AML-193 (cell line): Measurements from ENCODE around the gene HOXB2.
"Not testable (repeated sequence)": the region's sequence is repeated elsewhere in the genome, so short reads cannot be mapped to it uniquely, and the experiment has no call there.

Experiments
- DNase-seq, 2 experiments: peaks; one replicate each; lab custom pipeline; 2025; lab: John Stamatoyannopoulos, UW

HOXB2 gene

DNA sequence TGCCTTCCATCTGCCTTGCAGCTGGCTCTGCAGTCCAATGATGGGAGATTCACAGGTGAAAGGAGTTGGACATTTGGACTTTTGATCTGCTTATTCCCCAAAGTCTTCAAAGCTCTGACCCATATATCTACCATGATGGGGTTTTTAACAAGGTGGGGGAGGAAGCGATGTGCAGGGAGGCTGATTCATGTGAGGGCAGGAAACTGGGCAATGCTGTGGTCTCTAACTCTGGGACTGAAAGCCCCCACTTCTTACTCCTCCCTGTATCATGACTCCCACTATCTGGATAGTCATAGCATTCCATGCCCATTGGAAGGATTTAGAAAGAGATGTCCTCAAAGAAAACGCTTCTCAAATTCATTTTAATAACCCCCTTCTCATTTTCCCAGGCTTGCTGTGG, 30.4 kb downstream of the HOXB2 start:
- DNase-seq = no peak

DNA sequence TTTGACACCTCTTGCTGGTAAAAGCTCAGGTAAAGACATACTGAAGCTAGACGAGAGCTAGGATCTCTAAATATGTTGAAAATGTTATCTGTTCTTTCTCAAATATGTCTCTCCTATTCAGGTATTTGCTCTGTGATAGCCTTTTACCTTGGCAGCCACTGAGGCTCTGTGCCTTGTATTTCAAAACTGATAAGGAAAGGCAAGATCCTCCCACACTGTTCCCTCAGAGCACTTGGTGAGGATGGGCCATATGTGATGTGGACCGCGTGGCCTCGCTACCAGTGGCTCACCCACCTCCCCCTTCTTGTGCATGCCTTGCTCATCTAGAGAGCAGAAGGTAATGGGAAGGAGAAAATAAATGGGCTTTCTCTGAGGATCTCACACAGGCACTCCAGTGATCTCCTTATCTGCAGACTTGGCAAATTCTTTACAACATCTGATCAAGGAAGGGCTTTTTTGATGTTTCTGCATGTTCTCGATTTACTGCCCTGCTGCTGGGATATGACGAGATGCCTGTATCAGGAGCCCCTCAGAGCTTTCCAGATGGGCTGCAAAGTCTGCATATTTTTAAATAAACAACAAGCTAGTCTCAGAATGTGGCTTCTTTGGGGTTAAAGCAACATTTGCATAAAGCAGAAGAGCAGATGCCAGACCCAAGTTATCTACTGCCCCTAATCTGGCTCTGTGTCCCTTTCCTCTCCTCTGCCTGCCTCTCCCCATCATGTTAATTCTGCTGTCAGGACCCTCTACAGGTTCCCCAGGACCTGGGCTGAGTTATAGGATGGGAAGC, 31.0 kb downstream of the HOXB2 start:
- DNase-seq = no peak

DNA sequence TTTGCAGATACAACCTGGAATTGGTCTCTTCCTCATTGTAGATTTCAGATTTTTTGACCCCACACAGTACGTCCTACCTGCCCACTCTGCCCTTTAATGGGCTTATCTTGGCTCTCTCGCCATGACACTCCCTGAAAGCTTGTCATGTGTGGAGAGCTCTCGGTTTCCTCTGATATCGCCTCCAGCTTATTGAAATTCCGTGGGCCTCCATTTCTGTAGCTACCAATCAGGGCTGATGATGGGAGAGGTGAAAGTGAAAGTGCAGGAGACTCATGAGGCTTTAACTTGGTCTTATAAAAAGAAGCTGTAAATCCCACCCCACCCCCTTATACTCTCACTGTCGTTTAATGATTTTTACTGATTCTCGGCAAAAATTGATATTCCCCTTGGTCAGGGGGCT, 31.8 kb downstream of the HOXB2 start:
- DNase-seq = no peak

DNA sequence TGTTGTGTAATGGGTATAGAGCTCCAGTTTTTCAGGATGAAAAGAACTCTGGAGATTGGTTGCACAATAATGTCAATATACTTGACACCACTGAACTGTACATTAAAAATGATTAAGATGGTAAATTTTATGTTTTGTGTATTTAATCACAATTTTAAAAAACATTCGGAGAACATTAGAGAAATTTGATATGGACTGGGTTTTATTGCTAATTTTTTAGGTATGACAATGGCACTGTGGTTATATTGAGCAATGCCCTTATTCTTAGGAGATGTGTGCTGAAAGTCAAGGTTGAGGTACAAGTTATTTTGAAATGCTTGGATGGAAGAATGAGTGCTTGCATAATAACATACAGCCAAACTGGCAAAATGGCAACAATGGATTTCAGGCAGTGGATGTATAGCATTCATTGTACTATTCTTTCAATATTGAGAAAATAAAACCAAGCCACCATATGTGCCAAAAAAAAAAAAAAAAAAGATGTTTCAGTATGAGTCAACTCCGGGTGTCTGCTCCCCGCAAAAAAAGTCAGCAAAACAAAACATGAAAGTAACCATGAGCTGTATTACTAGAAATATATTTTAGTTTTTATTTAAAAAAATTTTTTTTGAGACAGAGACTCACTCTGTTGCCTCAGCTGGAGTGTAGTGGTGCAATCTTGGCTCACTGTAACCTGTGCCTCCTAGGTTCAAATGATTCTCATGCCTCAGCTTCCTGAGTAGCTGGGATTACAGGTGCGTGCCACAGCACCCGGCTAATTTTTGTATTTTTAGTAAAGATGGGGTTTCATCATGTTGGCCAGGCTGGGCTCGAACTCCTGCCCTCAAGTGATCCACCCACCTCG, 33.9 kb downstream of the HOXB2 start:
- peak; percentile 75 for DNase-seq

DNA sequence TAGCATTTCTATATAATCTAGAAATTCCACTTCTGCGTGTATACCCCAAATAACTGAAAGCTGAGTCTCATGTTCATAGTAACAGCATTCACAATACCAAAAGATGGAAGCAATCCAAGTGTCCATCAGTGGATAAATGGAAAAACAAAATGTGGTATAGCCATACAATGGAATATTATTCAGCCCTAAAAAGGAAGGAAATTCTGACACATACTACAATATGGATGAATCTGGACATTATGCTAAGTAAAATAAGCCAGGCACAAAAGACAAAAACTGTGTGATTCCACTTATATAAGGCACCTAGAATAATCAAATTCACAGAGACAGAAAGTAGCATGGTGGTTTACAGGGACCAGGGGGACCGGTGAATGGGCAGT, 34.5 kb downstream of the HOXB2 start:
- DNase-seq = no peak

DNA sequence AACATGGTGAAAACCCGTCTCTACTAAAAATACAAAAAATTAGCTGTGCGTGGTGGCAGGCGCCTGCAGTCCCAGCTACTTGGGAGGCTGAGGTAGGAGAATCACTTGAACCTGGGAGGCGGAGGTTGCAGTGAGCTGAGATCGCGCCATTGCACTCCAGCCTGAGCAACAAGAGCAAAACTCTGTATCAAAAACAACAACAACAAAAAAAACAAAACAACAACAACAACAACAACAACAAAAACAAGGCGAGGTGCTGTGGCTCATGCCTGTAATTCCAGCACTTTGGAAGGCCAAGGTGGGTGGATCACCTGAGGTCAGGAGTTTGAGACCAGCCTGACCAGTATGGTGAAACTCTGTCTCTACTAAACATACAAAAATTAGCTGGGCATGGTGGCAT, 35.2 kb downstream of the HOXB2 start:
- not testable (repeated sequence) for DNase-seq

DNA sequence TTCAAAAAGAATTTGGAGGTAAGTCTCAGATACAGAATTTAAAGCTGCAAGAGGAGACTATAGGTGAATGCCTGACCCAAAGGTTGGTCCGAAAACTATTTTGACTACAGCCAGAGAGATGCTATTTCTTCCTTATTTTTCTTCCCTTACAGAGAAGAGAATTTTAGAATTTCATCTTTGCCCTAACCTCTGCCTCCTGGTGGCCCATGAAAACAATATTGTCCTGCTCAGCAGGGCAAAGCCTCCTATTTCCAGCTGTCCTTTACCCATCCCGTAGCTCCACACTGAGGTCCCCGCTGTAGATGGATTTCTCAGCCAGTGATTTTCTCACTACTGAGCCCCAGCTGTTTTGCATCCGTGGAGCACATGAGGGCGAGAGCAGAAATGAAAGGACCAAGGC, 38.7 kb downstream of the HOXB2 start:
- DNase-seq = no peak

DNA sequence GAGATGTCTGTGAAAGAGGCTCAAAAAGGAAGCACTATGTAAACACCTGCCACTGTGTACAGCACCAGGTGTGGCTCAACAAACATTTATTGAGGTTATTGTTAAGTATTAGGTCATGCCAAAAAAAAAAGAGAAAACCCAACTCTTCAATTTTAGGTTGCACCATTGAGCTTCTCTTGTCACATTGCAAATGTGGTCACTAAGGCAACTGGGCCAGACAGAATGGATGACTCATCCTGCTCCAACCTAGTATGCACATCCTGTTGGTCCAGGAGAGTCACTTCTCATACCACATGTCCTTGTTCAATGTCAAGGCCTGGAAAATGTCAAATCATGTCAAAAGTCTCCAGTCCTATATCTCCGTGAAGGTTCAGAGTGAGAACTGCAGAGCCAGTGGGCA, 39.1 kb downstream of the HOXB2 start:
- peak; percentile 69 to 76 for DNase-seq

DNA sequence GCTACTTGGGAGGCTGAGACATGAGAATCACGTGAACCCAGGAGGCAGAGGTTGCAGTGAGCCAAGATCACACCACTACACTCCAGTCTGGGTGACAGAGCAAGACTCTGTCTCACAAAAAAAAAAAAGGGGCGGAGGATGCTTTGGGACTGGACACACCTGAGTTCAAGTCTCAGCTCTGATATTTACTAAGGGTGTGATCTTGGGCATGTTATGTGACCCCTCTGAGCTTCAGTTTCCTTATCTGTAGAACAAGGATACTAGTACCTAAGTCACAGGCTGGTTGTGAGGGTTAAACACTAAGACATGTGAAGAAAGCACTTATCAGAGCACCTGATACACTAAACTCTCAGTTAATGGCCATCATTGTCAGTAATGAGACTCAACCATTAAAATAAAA, 40.0 kb downstream of the HOXB2 start:
- DNase-seq = no peak

DNA sequence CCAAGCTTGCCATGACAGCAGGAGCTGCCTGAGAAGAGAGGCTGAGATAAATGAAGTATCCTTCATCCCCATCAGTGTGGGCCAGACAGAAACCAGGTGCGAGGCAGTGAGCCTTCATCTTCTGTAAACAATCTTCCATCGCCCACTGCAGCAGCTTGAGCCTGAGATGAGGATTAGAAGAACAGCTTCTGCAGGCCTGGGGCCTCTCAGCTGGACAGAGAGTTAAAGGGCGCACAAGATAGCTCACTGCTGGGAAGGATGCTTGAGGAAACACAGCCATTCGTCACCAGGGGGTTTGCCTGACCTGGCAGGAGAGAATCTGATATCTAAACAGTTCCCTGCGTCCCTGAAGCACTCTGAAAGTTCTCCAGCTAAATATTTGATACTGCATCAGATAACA, 41.2 kb downstream of the HOXB2 start:
- DNase-seq = no peak

DNA sequence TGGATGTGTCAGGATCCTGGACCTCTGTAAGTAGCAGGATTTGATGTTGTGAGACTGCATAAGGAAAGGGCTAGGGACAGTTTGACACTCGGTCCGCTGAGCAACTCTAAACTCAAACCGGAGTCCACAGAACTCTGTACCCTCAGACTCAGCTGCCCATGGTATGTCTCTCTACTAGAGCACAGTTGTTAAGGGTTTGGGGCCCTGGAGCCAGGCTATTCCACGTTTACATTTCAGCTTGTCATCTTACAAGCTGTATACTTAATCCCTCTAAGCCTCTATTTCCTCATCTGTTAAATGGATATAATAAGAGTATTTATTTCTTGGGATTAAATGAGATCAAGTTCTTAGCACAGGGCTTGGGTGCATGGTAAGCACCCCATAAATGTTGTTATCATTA, 42.0 kb downstream of the HOXB2 start:
- DNase-seq = no peak

DNA sequence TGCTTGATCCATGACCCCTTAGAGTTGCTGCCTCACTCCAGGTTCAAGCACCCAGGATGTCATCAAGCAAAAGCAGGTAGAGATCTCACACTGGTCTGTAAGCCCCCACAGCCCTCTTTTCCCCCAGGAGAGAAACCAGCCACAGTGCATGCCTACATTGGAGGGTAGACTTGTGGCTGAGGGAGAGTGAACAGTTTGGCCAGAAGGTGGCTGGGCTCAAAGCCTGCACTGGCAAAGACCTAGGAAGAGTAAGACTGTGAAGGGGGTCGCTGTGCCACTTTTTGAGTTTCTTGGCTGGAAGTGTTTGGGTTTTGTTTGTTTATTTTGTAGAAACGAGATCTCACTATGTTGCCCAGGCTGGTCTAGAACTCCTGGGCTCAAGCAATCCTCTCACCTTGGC, 42.6 kb downstream of the HOXB2 start:
- DNase-seq = no peak

DNA sequence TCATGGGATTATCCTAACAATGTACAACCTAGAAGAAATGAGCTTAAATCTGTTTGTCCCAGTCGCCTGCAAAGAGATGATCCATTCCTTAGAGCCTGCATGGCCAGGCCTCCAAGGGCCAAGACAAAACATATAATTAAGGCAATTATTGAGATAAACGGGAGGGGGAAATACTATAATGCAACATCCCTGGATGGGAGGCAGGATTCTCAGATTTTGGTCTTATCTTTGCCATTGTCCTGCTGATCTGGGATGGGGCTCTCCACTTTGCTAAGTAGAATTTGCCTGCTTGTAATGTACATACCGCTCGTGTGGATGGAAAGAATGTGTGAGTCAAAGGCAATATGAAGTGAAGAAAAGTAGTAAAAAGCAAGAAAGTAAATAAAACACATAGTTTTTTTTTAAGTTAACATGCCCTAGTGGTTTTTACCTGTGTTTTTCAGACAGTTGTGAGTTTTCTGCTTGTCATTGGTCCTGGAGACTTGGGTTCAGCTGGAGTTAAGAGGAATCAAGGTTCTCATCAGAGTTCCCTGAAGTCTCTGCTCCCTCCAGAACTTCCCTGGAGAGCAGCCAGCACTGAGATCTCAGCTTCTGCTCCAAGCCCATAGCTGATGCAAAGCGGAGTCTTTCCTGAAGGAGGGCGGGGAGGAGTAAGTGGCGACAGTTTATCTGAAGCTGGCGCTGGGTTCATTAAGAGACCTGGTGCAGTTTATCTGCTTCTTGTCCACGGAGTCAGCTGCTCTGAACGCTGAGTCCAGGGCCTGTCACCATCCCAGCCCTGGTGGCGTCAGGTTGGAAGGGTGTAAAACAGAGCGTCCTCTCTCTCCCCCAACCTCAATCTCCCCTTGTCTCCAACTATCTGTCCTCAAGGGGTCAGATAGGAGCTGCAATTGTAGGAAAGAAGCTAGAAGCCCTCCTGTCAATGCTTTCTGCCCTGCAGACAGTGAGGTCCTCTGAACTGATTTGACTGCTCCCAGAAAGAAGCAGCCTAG, 44.2 kb downstream of the HOXB2 start:
- DNase-seq = no peak

DNA sequence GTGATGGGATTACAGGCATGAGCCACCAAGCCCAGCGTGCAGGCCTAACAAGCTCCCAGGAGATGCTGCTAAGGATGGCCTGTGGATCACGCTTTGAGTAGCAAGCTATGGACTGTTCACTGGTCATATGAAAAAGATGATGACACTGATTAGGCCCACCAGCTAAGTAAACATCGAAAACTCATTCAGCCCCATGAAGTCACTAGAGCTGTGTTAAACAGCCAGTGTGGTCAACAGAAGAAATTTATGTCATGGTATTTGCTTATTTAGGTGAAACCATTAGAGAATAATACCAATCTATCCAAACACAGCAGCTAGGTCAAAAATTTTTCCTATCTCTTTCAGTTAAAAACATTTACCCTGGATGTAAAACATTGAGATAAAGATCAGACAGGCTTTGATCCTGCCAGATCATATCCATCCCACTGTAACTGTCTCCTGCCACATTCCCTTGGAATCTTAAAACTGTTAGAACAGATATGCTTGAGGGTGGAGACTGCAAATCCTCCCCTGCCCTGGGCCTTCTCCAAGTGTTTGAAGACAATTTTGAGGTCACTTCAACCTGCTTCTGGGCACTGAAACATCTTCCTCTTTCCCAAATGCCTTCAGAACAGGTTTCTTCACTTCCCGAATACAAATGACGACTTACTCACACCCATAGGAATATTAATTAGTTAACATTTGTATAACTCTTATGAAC, 45.0 kb downstream of the HOXB2 start:
- no peak for DNase-seq

DNA sequence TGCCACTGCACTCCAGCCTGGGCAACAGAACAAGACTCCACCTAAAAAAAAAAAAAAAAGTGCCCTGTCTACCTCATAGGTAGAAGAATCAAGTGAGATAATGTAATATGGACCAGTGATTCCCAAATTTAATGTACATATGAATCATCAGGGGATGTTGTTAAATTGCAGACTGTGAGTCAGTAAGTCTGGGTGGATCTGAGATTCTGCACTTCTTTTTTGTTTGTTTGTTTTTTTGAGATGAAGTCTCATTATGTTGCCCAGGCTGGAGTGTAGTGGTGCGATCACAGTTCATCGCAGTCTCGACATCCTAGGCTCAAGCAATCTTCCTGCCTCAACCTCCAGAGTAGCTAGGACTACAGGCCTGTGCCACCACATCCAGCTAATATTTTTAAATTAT, 45.7 kb downstream of the HOXB2 start:
- DNase-seq = no peak

DNA sequence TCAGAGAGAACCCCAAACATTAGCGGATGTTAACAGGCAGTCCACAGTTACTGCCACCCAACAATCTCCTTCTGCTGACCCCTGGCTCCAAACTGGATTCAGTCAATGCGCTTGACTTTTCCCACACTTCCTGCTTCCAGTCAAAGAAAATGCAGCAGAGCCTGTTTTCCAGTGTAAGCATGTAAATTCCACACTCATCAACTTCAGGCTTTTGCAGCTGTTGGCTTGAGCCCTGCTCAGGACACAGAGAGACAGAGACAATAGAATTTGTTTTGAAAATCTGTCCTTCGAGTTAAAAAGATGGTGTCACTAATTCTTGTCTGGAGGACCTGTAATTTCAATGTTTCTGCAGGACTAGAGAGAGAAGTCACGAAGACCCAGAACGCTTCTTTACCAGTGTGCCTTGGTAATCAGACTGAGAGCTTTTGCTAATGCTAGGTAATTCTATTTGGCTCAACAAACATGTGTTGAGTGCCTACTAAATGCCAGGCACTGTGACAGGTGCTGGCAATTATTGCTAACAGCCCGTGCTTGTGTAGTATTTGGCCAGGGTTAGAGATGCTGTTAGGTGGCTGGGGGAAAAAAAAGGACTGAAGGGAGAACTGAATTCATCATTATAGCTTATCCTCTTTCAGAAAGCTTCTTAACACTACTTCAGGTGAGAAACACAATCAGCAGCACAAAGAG, 46.6 kb downstream of the HOXB2 start:
- no peak for DNase-seq

DNA sequence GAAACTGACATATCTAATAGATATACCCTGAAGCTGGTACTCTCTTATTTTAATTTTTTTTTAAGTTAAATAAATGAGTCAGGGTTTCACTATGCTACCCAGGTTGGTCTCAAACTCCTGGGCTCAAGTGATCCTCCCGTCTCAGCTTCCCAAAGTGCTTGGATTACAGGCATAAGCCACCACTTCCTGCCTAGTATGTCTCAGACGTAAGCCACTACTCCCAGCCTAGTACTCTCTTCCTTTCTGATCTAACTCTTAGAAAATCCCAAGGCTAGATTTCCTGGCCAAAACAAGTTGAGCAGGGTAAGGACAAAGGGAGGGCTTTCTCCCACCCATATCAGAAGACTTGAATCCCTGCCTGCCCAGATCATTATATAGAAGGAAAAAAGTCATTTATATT, 47.8 kb downstream of the HOXB2 start:
- no peak for DNase-seq

DNA sequence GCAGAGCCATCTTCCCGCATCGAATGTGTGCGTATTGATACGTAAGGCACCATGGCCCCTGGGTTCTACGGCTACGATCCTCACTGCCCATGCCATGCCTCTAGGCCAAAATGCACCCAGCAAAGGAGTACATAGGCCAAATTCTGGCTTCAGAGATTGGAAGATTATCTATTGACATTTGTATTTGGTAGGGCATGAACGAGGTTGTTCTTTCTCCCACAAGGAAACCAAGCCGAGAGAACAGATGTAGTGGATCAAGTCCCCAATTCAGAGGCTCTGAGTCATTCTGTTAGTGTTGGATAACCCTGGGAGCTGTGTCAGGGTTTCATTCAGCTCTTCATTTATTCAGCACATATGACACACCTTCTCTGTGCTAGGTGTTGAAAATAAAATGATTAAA, 50.6 kb downstream of the HOXB2 start:
- no peak for DNase-seq
